ENCODE results near the gene INPP5K. TPM values are rescaled to one million over a fixed set of nuclear protein-coding genes. Genes with fewer than 3 reads are reported as not detected.

Gene INPP5K
- total RNA-seq, 1 donor from 2014 or later: 40.9 TPM

GRCh38 chr17:1558401-1558800, 42.0 kb upstream of the INPP5K start:
- no peak overlapping the region for H3K27ac Mint-ChIP-seq (ENCODE audit: unreplicated experiment)
- peaks cover 74% of the 10 kb centered on the region for H3K4me1 Mint-ChIP-seq (ENCODE audit: unreplicated experiment)
- peak overlapping the region; percentile 27 for H3K4me3 Mint-ChIP-seq (ENCODE audit: unreplicated experiment)
- peaks cover 40% of the 10 kb centered on the region for H3K36me3 Mint-ChIP-seq (ENCODE audit: low read depth, unreplicated experiment)
- peaks cover 22% of the 10 kb centered on the region for H3K27me3 Mint-ChIP-seq (ENCODE audit: unreplicated experiment)
- no peaks in the 10 kb centered on the region for H3K9me3 Mint-ChIP-seq (ENCODE audit: unreplicated experiment)
- no peak for TF ChIP-seq CTCF (IDR thresholded peaks at IDR 0.05; ENCODE audit: unreplicated experiment)
- no peak for DNase-seq (ENCODE audit: low spot score)

DNA sequence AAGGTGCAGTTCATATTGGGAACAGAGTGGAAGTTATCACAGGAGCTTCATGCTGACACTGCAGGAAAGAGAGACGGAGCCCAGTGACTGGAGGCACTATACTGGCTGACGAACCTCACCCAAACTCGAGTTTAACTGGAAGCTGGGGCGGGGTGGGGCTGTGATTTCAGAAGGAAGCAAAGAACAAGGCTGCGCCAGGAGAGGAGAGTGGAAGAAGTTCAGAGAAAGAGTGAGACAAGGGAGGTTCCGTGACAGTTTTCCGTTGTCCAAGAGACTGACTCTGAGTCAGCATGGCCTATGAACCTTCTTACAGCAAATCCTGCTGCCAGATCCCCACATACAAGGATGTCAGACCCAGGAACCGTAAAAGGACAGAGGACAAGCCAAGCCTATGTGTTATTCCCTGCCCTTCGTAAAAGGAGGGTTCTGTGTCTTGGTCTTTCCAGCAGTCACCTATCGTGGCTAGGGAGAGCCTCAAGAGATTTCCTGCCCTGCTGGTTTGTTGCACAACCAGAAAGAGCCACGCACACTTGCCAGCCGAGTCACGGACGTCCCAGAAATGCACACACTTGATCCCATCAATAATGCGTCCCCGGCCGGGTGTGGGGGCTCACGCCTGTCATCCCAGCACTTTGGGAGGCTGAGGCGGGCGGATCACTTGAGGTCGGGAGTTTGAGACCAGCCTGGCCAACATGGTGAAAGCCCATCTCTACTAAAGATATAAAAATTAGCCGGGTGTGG, 41.1 kb upstream of the INPP5K start:
- no peak for TF ChIP-seq CTCF (IDR thresholded peaks at IDR 0.05; ENCODE audit: unreplicated experiment)
- DNase-seq (ENCODE audit: low spot score): no peak
- Mint-ChIP-seq H3K4me3 (ENCODE audit: unreplicated experiment) (peak overlapping the region; percentile 65), H3K27ac (ENCODE audit: unreplicated experiment) (peak overlapping the region; percentile 48), H3K36me3 (ENCODE audit: low read depth, unreplicated experiment) (peaks cover 44% of the 10 kb centered on the region), H3K27me3 (ENCODE audit: unreplicated experiment) (peaks cover 19% of the 10 kb centered on the region), H3K9me3 (ENCODE audit: unreplicated experiment) (no peaks in the 10 kb centered on the region), H3K4me1 (ENCODE audit: unreplicated experiment) (peaks cover 78% of the 10 kb centered on the region)

DNA sequence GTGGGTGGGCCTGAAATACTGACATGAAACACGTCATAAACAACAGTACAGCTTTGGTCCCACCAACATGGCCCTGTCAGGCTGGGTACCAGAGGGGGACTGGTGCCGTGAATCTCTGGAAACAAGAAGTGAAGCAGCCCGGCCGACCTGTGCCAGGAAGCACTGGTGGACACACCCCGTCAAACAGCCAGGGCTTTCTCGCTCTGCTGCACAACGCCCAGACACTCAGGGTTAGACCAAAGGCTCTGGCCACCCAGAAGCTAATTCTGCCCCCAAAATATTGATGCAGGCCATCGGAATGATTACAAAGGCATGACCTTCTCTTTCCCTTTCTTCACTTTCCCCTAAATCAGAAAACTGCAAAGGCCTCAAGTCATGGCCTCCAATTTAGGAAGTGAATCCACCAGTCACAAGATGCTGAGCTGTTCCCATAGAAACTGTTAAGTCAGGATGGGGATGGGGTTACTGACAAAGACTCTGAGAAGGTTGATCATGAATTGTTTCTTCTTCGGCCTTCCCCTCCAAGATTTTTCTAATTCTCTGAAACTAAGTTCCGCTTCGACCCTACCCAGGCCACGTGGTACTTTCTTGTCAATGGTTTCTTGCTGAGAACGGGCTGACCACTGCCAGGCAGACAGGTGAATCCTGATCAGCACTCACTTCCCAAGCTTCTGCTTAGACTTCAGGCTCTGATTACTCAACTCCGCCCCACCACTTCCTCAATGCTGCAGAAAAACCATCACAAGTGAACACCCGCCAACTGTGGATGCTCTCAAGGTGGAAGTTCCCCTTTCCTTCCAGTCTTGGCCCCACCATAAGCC, 39.4 kb upstream of the INPP5K start:
- peaks cover 12% of the 10 kb centered on the region for H3K27me3 Mint-ChIP-seq (ENCODE audit: unreplicated experiment)
- TF ChIP-seq CTCF (IDR thresholded peaks at IDR 0.05; ENCODE audit: unreplicated experiment): no peak
- H3K27ac Mint-ChIP-seq (ENCODE audit: unreplicated experiment): peak overlapping the region; percentile 84
- peak overlapping the region; percentile 53 for H3K4me3 Mint-ChIP-seq (ENCODE audit: unreplicated experiment)
- no peaks in the 10 kb centered on the region for H3K9me3 Mint-ChIP-seq (ENCODE audit: unreplicated experiment)
- H3K36me3 Mint-ChIP-seq (ENCODE audit: low read depth, unreplicated experiment): peaks cover 46% of the 10 kb centered on the region
- DNase-seq (ENCODE audit: low spot score): no peak
- H3K4me1 Mint-ChIP-seq (ENCODE audit: unreplicated experiment): peaks cover 74% of the 10 kb centered on the region

DNA sequence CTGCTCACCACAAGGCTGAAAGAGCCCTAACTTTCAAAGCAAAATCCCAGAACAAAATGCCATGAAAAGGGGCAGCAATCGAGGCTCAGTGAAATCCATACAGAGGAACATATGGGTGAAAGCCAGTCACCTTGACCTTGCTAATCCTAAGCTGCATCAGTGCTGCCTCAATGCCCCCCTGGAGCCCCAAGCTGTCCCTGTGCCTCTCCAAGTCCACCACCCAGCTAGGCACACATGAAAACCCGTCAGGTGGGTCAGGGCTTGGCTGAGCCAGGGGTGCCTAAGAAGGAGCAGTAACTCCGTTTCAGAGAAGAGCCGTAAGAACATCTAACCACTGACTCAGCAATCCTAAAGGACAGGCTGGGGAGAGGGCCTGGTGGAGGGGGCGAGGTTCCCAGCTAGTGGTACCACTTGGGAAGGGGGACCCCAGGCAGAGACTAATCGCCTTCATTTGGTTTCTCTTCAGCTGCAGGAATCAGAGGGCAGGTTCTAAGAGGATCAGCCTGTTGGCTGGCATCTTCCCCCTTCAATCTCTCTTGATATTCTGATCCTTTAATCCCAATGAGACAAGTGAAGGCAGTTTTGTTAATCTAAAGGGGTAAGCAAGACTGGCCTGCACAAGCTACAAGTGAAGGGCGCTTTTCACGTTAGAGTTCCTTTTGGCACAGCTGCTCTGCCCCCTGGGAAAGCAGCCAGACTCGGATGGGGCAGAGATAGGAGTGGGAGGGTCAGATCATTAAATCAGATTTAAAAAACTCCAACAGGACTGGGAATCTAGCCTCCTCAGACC, 38.5 kb upstream of the INPP5K start:
- peaks cover 6% of the 10 kb centered on the region for H3K27me3 Mint-ChIP-seq (ENCODE audit: unreplicated experiment)
- no peak overlapping the region for H3K4me3 Mint-ChIP-seq (ENCODE audit: unreplicated experiment)
- peak overlapping the region; percentile 88 for H3K27ac Mint-ChIP-seq (ENCODE audit: unreplicated experiment)
- H3K36me3 Mint-ChIP-seq (ENCODE audit: low read depth, unreplicated experiment): peaks cover 47% of the 10 kb centered on the region
- TF ChIP-seq CTCF (IDR thresholded peaks at IDR 0.05; ENCODE audit: unreplicated experiment): no peak
- no peak for DNase-seq (ENCODE audit: low spot score)
- H3K9me3 Mint-ChIP-seq (ENCODE audit: unreplicated experiment): no peaks in the 10 kb centered on the region
- peaks cover 74% of the 10 kb centered on the region for H3K4me1 Mint-ChIP-seq (ENCODE audit: unreplicated experiment)
